ENCODE measurements around the gene OPCML.

Gene OPCML

DNA sequence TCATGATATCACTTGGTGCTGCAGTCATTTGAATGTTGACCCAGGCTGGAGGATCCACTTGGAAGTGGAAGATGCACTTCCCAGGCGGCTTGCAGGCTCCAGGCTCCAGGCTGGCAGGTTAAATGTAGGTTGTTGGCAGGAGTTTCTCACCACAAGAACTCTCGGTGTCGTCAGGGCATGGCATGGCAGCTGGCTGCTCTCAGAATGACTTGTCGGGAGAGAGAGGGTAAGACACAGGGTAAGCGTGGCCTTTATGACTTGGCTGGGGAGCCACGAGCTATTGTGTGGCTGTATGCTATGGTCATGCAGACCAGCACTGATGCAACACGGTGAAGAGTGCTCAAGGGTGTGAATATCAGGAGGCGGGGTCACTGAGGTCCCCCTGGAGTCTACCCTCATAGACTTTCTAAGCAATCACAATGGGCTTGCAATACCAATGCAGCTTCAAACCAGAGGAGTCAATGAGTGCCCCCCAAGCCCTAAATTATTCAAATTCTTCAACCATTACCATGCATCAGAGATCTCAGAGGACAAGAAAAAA, 1027.7 kb downstream of the OPCML start:
- no peak for DNase-seq

DNA sequence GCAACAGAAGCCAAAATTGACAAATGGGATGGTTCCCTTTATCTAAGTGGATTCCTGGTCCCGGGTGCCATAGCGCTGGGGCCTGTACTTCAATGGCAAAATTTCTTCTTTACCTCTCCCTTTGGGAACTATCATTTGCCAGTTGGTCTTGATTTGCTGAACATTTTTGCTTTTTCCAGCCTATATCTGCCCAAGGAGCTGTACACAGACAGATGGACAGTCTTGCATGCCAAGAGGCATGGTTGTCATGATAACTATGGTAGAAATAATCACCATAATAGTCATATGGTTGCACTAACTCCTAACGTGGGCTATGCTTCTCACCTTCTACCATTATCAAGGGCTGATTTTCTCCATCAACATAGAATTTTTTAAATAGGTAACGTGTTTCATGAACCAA, 1030.9 kb downstream of the OPCML start:
- DNase-seq: no peak

DNA sequence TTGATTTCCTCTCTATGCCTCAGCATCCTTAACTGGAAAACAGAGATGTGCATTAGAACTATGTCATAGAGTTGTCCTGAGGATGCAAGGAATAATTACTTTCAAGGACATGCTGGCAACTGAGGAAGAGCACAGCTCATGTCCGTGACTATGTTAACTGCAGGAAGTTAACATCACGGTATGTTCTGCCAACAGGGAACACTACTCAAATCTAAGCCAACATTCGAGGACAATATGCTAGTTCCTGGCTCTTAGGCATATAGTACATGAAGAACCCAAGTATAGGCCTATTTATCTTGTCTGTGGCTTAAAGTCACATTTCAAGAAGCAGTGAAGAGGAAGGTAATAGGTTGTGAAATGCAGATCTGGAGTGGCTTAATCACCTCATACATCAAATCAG, 1032.6 kb downstream of the OPCML start:
- no peak for DNase-seq

DNA sequence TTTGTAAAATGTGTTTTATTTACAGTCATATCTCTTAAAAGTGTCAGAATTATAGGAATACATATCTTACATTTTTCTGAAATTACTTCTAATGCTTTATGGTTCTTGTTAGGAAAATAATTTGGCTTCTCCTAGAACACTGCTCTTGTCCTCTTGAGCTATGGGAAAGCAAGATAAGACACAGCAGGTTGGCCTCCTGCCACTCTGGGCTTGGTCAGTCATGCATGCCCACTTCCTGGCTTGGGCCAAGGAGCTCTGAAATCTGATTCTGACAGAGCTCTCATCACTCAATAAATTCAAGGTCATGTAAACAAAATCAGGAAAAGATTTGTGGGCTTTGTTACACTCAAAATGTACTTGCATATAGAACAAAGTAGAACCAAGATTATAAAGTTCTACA, 1036.0 kb downstream of the OPCML start:
- no peak for DNase-seq

DNA sequence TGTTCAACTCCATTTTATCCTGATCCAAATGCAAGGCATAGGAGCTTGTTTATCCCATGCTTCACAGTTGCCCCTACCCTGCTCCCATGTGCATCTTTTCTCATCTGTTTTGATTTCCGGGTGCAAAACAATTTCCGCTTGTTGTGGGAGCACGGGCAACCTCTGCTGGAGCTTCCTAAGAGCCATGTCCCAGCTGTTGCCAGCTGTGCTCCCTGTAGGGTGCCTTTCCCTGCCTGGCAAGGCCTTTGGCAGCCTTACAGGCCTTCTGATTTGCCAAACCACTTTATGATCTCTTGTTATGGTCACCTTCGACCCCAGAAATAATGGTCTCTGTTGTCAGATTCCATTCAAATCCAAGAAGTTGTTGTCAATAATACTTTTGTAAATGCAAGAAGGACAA, 1038.5 kb downstream of the OPCML start:
- DNase-seq: no peak

DNA sequence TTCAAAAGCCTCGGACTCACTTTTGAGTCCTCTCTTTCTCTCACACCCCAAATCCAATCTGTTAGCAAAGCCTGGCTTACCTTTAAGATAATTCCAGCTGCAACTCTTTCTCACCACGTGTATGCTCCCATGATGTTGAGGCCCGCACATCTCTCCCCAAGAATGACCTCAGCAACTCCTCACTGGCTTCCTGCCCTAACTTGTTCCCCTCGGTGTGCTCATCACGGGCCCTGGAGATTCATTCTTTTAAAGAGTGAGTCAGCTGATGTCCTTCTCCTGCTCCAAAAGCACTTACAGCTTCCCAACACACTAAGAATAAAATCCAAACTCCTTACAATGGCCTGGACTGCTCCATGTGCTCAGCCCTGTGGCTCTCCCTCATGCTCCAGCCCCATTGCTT, 1041.3 kb downstream of the OPCML start:
- no peak for DNase-seq

DNA sequence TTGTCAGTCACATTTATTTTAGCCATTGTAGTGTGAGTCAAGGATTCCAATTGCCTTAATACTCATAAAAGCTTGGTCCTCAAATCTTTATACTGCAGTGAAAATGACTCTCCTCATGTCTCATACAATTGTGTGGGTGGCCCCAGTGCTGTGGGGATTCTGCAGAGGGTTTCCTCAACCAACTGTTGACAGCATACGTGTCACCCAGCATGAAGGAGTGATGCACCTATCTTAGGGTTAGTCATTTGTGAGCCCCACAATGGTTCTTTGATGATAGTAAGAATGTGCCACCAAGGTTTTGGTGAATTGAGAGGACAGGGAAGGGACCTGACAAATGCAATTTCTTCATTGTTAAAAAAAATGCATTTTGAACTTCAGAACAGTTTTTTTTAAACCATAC, 1046.2 kb downstream of the OPCML start:
- no peak for DNase-seq

DNA sequence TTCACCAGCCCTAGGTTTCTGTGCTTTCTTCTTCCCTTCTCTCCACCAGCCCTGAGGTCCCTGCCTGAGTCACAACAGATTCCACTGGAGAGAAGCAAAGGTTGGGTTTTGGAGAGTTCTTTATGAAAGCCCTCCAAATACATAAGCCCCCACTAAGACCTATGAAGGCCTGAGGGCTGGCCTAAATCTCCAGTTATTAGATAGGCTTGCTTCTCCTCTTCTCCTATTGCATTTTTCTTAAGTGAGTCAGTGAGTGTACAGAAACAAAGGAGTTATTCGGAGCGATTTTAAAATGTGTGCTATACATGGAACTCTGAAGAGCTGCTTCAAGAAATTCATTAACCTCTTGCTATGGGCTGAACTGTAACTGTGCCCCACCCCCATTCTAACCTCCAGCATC, 1057.3 kb downstream of the OPCML start:
- no peak for DNase-seq

DNA sequence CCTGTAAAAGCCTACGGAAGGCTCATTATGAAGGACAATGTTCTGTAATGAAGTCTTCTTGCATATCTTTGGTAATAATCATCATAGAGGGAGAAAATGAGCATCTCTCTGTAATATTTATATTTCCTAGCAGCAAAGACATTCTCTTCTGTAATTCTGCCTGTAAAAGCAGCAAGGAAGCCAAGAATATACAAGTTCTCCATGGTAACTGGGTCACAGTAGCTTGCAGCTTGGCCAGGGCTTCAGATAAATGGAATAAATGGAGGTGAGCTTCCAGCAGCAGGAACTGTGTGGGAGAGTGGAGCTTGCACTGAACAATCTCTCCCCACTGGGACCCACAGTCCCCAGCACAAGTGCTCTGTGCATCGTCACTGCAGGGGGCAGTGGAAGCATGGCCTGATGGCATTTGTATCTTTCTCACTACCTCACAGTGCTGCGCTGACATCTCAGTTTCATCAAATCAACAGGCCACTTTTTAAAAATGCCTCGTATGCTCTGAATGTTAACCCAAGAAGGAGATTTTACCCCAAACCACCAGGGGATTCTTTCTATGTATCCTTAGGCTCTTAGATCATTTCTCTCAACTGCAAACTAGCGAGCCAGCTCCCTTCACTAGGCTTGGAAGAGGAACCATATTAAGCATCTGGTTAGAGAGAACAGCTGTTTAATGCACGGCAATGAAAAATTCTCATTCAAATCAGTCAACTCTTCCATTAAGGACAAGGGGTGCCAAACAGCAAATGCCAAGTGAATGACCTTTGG, 1059.7 kb downstream of the OPCML start:
- DNase-seq: no peak

DNA sequence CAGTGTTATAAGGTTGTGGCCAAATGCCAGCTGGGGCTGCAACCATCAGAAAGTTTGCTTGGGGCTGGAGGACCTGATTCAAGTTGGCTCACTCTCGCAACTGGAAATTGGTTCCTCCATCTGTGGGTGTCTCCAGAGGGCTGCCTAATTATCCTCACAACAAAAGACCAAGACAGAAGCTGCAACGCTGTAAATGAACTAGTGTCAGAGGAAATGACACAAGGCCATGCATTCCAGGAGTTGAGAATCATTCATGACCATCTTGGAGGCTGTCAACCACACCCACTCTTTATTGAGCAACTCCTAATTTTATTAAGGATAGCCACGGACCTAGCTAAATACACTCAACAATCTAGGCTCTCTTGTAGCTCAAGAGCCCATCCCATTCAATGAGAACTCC, 1060.8 kb downstream of the OPCML start:
- no peak for DNase-seq

DNA sequence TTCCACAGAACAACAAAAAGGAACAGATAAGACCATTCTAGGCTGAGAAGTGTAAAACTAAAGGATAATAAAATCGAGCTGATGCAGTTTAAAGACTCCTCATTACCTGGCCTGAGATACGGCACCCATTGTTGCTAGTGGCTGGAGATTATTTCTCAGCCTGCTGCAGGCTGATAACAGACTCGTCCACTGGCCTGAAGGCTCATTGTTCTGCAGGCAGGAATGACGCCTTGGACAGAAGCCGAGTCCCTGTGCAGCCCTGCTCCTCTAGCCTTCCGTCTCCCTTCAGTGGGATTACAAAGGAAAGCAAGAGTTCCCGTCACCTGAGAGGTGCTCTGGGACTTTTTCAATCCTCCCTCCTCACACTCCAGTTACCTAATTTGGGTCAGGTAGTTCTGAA, 1065.3 kb downstream of the OPCML start:
- DNase-seq: no peak

DNA sequence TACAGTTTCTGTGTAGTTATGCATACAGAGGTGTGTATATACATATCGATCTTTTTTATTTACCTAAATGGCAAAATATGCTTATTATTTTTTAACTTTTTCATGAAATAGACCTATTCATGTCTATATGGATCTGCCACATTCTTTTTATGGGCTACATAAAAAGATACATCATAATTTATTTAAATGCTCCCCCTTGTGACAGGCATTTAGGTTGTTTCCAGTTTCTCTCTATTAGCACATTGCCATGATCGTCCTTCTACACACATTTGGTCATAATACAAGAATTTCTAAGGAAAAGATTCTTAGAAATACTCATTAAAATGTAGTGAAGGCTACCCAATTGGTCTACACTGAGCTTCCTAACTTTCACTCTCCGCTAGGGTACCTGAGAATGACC, 1067.4 kb downstream of the OPCML start:
- no peak for DNase-seq

DNA sequence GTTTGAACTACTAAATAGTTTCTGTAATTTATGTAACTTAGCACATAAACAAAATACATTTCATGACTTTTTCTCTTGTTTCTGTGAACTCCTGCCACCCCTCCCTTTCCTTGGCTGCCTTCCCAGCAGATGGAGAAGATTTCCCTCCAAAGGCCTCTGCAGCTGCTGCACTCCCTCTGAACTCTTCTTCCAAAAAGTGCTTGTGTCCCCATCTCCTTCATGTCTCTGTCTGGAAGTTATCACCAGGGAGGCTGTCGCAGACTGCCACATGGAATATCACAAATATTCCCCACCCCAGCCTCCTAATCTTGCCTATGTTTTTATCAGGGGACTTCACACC, 1068.3 kb downstream of the OPCML start:
- no peak for DNase-seq

DNA sequence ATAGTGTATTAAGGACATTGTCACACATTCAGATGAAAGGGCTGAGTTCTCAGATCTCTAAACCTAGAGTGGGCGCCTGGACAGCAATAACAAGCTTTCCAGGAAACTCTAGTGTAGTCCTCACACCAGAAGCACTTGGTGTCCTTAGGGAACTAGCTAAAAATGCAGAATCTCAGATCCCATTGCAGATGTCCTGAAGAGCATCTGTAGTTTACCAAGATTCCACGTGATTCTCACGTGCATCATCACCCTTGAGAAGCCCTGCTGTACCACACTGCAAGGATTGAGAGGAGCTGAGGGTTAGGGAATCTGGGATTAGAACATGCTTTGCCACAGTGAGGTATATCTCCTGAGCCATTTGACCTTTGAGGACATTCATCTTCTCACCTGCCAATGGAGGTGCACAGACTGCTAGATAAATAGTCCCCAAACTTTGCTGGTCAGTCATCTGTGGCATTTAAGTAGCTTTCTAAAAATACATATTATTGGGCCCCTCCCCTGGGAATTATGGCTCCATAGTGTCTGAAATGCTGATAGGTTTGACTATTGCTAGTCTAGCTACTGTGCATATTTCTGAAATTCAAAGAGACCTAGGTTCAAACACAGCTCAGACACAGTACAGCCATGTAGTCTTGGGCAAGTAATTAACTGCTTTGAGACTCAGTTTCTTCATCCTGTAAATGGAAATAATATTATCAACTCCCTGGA, 1068.9 kb downstream of the OPCML start:
- DNase-seq: no peak

DNA sequence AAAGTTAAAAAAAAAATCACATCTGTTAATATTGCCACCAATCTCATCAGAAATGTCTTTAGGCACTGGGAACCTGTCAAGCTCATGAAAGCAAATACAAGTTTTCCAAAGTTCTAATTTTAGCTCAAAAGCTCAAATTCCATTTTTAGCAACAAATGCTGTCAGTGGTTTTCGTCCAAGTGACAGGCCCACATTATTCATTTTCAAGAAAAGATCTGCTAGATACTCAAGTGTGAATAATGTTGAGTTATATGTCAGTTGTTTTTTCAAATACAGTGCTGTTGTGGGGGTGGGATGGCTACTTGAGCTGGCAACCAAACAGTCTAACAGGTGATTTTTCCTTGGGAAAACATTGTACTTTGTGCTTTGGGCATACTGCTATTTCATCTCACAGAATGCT, 1072.6 kb downstream of the OPCML start:
- no peak for DNase-seq

DNA sequence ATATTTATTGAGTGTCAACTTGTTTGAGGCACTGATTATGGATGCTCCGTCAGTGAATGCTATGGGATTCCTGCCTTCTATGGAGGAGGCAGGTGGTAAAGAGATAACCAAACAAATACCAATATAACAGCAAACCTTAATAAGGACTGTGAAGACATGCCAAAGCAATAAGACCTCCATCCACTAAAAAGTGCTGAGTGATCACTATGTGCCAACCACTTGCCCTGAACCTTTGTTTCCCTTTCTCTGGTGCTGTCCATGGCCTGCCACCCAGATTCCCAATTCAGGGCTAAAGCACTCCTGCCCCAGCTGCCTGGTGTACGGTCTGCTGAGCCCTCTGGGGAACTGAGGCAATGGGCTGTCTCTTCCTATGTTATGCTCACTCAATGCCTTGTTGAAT, 1074.9 kb downstream of the OPCML start:
- no peak for DNase-seq

DNA sequence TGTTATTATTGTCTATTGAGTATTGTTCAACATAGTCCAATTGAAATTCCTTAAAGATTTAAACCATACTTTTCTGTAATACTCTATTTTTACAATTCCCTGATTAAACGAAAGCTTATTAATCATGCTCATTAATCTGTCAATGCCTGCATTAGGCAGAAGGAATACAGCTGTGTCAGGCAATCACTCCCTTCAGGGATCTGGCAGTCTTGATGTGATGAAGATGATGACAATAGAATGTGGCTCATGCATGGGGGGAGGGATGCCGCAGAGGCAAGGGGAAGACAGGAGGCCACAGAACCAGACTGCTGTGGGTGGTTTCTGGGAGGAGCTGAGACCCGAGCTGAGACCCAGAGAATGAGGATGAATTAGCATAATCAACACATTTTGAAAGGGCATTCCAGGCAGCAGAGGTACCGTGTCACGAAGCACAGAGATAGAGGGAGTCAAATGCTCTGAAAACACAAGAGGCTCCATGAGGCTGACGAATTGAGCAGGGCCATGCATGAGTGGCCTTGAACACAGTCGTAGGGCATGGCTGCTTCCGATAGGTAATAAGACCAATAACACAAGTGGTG, 1075.5 kb downstream of the OPCML start:
- DNase-seq: no peak

DNA sequence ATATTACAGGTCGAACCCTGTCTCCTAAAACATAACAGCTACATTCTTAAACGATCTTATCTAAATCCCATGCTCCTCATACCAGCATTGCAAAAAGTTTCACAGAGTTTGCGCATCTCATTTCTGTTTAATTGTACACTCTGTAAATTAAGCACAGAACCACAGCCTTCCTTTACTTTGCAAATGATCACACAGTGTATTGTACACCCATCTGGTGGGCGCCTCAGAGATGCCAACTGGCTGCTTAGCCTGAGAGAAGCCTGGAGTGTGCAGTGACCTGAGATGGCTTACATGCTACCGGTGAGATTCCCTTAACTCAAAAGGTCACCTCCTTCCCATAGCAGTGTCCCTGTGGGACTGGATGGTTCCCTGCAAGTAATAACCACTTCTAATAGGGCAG, 1077.3 kb downstream of the OPCML start:
- DNase-seq: no peak

DNA sequence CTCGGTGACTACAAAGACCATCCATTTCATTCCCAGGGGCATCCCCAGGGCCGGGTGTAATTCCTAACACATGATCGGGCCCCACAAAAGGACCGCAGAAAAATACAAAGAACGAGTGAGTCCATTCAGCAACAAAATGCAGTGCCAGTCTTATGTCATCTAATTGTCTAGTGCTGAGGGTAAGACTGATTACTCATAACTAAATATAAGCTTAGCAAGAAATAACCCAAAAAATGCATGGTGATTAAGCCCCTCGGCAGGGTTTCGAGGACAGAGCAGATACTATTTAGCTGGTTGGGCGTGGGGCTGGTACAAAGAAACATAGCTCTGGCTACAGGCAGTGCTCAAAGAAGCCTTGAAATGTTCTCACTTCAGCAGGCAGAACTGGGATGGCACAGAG, 1078.9 kb downstream of the OPCML start:
- DNase-seq: no peak

DNA sequence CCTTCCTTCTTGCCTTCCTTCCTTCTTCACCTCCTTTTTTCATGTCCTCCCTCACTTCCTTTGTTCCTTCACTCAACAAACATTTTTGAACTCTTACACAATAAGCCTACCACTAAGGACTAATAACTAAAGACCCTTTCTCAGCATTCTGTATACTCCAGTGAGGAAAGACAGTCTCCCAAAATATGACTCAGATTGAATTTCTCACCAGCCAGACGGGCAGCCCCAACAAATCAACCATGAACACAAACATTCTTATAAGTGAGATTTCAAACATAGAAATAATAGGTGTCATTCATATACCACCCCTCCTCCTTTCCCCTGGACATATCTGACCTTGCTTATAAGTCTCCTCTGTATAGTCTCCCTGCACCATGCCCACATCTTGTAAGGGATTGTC, 1079.7 kb downstream of the OPCML start:
- DNase-seq: no peak

DNA sequence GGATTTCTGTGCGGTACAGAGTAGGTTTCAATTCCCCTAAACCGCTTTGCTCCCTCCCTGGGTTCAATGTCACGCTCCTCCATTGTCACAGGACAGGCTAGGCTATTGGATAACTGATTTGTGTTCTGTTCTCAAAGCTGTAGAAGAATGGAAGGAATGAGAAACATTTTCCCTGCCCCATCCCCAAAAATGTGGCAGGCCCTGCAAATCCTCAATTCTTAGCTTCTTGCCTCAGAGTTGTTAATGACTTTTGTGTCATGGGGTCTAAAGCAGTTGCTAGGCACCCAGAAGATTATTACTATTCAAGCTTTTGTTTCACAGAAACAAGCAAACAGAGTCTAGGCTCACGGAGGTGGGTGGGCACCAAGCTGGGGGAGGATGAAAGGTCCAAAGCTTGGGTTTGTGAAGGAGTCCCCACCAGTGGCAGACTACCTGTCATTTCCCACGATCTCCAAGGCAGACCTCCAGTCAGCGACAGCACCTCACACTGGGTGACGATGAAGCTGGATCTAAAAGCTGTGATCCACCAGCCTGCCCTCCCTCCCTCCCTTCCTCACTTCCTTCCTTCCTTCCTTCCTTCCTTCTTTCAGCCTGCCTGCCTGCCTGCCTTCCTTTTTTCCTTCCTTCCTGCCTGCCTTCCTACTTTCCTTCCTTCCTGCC, 1080.2 kb downstream of the OPCML start:
- no peak for DNase-seq

DNA sequence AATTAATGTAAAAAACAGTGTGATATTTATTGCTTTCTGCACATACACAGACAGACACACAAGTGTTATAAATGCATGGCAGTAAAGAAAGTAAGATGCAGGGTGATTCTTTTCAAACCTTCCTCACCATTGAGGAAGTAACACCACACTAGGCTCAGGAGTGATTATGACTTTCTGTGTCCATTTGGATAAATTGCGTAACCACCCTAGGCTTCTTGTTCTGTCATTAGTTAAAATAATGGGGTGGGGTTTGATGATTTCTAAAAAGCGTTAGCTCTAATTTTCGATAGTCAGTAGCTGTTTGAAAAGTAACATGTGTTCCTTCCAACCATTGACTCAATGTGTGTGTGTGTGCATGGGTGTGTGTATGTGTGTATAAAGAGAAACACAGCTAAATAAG, 1081.7 kb downstream of the OPCML start:
- DNase-seq: no peak

DNA sequence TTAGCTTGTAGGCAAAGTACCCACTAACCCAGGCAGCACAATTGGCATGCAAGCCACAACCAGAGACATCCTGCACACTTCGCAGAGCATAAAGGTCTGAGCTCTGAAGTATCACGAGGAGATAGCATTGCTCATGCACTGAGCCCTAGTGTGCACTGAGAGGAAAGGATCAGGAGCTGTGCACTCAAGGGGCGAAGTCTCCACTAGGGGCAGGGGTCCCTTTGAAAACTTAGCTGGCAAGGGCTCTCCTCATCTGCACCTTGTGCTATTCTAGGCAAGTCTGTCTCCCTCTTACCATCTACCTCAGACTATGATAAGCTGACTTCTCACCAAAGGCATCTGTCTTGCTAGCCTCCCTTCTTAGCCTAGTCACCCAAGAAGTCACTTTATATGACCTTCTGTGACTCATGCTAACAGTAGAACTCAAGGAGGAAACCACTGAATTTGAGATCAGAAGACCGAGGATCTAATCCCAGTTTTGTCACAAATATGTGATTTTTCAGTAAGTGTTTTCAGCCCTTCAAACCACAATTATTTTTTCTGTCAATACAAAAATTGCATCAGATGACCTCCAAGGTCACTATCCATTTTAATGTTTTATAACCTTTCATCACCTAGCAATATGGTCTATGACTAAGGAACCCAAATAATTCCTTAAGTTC, 1083.8 kb downstream of the OPCML start:
- DNase-seq: no peak

Data from activated CD4-positive, alpha-beta T cell treated with anti-CD3 and anti-CD28 coated beads for 48 hours (primary cell).